GM12891 (cell line): Measurements from ENCODE around the gene RTBDN.
"Not testable (repeated sequence)": the region's sequence is repeated elsewhere in the genome, so short reads cannot be mapped to it uniquely, and the experiment has no call there.

Source experiments
- DNase-seq: peaks from one replicate; pipeline ENCODE4 v3.0.0; 2011; ENCODE audit warnings: low spot score; ENCODE audit not compliant: insufficient read length
- FAIRE-seq: peaks from 2 replicates; lab custom pipeline; 2011; peaks lifted over from hg19 to GRCh38; lab: Jason Lieb, UNC
- PAX5 ChIP-seq: IDR thresholded peaks from 2 replicates; pipeline ENCODE4 v1.6.1; 2011; ENCODE audit warnings: low read length, moderate library complexity, mild to moderate bottlenecking; ENCODE audit not compliant: insufficient read depth, severe bottlenecking
- POLR2A ChIP-seq: IDR thresholded peaks from 2 replicates; pipeline ENCODE4 v1.6.1; 2011; ENCODE audit warnings: low read depth, low read length, control low read depth
- POLR2AphosphoS5 ChIP-seq: IDR thresholded peaks from 2 replicates; pipeline ENCODE4 v1.6.1; 2011; ENCODE audit warnings: low read depth, low read length, control low read depth
- POU2F2 ChIP-seq: IDR thresholded peaks from 2 replicates; pipeline ENCODE4 v1.6.1; 2011; ENCODE audit warnings: low read depth, mild to moderate bottlenecking, control low read depth, low read length, moderate library complexity
- SPI1 ChIP-seq: IDR thresholded peaks from 2 replicates; pipeline ENCODE4 v1.6.1; 2011; ENCODE audit warnings: low read depth, low read length, control low read depth
- TAF1 ChIP-seq: IDR thresholded peaks from 2 replicates; pipeline ENCODE4 v1.6.1; 2011; ENCODE audit warnings: low read depth, low read length, control low read depth

RTBDN gene

GRCh38 chr19:12856653-12857052 is 22.3 kb upstream of the RTBDN start:
- FAIRE-seq, result no peak

GRCh38 chr19:12847159-12848139 is 13.1 kb upstream of the RTBDN start:
- TF ChIP-seq SPI1 (peak; percentile 38; the same call in 1 of the 2 replicates), TAF1 (no peak), PAX5 (no peak)
- DNase-seq (peak; percentile 95), FAIRE-seq (peak; percentile 81)

More at GRCh38 chr19:12856653-12857052, 22.3 kb upstream of the RTBDN start:
- TF ChIP-seq POU2F2 (no peak), PAX5 (no peak), TAF1 (no peak), POLR2A (no peak), SPI1 (no peak), POLR2AphosphoS5 (no peak)
- no peak for DNase-seq

GRCh38 chr19:12846613-12847012 is 12.2 kb upstream of the RTBDN start:
- not testable (repeated sequence) for DNase-seq, FAIRE-seq

GRCh38 chr19:12843999-12844732 is 9.8 kb upstream of the RTBDN start:
- DNase-seq, result no peak
- TF ChIP-seq POLR2AphosphoS5, result no peak
- TF ChIP-seq POLR2A, result no peak
- TF ChIP-seq PAX5, result no peak
- TF ChIP-seq POU2F2, result no peak
- TF ChIP-seq SPI1, result no peak
- TF ChIP-seq TAF1, result no peak

GRCh38 chr19:12843328-12843727 is 8.9 kb upstream of the RTBDN start:
- no peak for FAIRE-seq
- DNase-seq, result no peak
- TF ChIP-seq PAX5, result no peak
- TF ChIP-seq POLR2AphosphoS5, result no peak
- TF ChIP-seq POU2F2, result no peak
- no peak for TF ChIP-seq POLR2A
- TF ChIP-seq SPI1, result no peak
- no peak for TF ChIP-seq TAF1

More at GRCh38 chr19:12843999-12844732, 9.8 kb upstream of the RTBDN start:
- no peak for FAIRE-seq

- DNase-seq (no peak), FAIRE-seq (no peak)
- TF ChIP-seq POLR2AphosphoS5, result no peak
- TF ChIP-seq PAX5, result no peak
- TF ChIP-seq POLR2A, result no peak
- TF ChIP-seq TAF1, result no peak
- TF ChIP-seq SPI1, result no peak
- no peak for TF ChIP-seq POU2F2
These were observed 8.1 kb upstream of the RTBDN start for GRCh38 chr19:12842511-12842910.

GRCh38 chr19:12841094-12841493 is 6.7 kb upstream of the RTBDN start:
- FAIRE-seq (no peak), DNase-seq (no peak)
- no peak for TF ChIP-seq POLR2AphosphoS5
- no peak for TF ChIP-seq PAX5
- TF ChIP-seq SPI1, result no peak
- no peak for TF ChIP-seq POU2F2
- TF ChIP-seq POLR2A, result no peak
- no peak for TF ChIP-seq TAF1

- DNase-seq, result no peak
- peak; percentile 5 for FAIRE-seq
- TF ChIP-seq SPI1 (no peak), TAF1 (no peak), POLR2AphosphoS5 (no peak), POLR2A (no peak), POU2F2 (no peak), PAX5 (no peak)
These were observed 6.0 kb upstream of the RTBDN start for GRCh38 chr19:12840091-12841079.
